HG03045 (cell line): ENCODE data around the gene VEGFD.

Source experiments
- ATAC-seq: cut with Tn5 transposase; IDR thresholded peaks from one replicate; pipeline ENCODE4 v1.9.1; 2021; ENCODE audit warnings: mild to moderate bottlenecking, moderate library complexity; ENCODE audit not compliant: unreplicated experiment

VEGFD gene

GRCh38 chrX:15384304-15384703 is at the start of gene VEGFD:
TSS of gene VEGFD (minus strand) at chrX:15384413. CDS start at chrX:15383946, 467 bp downstream.
- ATAC-seq, result no peak

- ATAC-seq, result no peak
Observed at GRCh38 chrX:15430584-15430983, 46.4 kb upstream of the VEGFD start.

- no peak for ATAC-seq
Observed at GRCh38 chrX:15430076-15430475, 45.9 kb upstream of the VEGFD start.

GRCh38 chrX:15425024-15425423 is 40.8 kb upstream of the VEGFD start:
- no peak for ATAC-seq

GRCh38 chrX:15418707-15419181 is 34.5 kb upstream of the VEGFD start:
- ATAC-seq, result no peak

GRCh38 chrX:15418041-15418706 is 34.0 kb upstream of the VEGFD start:
- no peak for ATAC-seq

- no peak for ATAC-seq
Observed at GRCh38 chrX:15416133-15416993, 32.1 kb upstream of the VEGFD start.

GRCh38 chrX:15413101-15413500 is 28.9 kb upstream of the VEGFD start:
- ATAC-seq, result no peak

- no peak for ATAC-seq
Observed at GRCh38 chrX:15410947-15411346, 26.7 kb upstream of the VEGFD start.

GRCh38 chrX:15410430-15410829 is 26.2 kb upstream of the VEGFD start:
- ATAC-seq, result no peak

GRCh38 chrX:15405846-15406245 is 21.6 kb upstream of the VEGFD start:
- ATAC-seq, result no peak

GRCh38 chrX:15404401-15405096 is 20.3 kb upstream of the VEGFD start:
- no peak for ATAC-seq

- no peak for ATAC-seq
Observed at GRCh38 chrX:15401378-15401777, 17.2 kb upstream of the VEGFD start.

- no peak for ATAC-seq
Observed at GRCh38 chrX:15399962-15400391, 15.8 kb upstream of the VEGFD start.

- ATAC-seq, result no peak
Observed at GRCh38 chrX:15398874-15399273, 14.7 kb upstream of the VEGFD start.

GRCh38 chrX:15395789-15396188 is 11.6 kb upstream of the VEGFD start:
- ATAC-seq, result no peak

- ATAC-seq, result no peak
Observed at GRCh38 chrX:15391850-15392249, 7.6 kb upstream of the VEGFD start.

GRCh38 chrX:15382813-15383212 is 1.4 kb downstream of the VEGFD start:
- no peak for ATAC-seq

GRCh38 chrX:15376956-15377355 is 7.3 kb downstream of the VEGFD start:
- no peak for ATAC-seq

- no peak for ATAC-seq
Observed at GRCh38 chrX:15373976-15374375, 10.2 kb downstream of the VEGFD start.
